GM18907 (cell line): ENCODE data around the gene INSRR.

ENCODE experiments used
- ATAC-seq: cut with Tn5 transposase; IDR thresholded peaks from one replicate; pipeline ENCODE4 v1.9.1; 2021; ENCODE audit warnings: mild to moderate bottlenecking, moderate library complexity; ENCODE audit not compliant: unreplicated experiment

Gene INSRR

DNA sequence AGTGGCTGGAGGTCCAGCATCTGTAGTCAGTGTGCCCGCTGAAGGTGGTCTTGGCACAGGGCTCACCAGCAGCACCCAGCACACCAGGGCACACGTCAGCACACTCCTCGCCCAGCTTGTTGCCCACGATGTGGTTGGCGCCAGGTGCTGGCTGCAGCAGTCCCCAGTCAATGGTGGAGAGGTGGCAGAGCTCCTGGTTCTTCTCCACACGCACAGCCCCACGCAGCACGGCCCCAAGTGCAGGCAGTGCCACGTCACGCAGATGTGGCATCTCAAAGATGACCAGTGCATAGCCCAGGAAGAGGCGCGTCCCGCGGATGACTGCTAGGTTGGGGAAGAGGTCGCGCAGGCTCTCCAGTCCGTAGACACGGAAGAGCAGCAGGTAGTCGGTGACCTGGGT lies 5.2 kb downstream of the INSRR start:
- no peak for ATAC-seq

DNA sequence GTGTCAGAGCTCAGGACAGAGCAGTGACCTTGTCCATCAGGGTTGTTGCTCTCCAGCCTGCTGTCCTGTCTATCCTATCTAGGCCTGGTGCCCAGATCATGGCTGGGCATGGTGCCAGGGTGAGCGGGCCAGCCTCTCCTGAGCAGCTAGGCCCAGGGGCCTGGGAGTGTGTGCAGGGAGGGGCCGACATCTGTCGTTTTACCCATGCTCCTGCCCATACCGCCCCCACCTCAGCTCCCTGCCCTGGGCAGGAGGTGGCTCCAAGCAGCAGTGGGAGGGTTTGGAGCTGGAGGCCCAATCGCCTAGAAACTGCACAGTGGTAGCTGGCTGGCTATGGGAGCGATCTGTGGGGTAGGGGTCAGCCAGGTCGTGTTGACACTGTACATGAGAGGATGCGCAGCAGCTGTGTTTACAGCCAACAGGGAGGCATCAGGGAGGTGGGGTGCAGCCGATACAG lies 6.5 kb downstream of the INSRR start:
- no peak for ATAC-seq

DNA sequence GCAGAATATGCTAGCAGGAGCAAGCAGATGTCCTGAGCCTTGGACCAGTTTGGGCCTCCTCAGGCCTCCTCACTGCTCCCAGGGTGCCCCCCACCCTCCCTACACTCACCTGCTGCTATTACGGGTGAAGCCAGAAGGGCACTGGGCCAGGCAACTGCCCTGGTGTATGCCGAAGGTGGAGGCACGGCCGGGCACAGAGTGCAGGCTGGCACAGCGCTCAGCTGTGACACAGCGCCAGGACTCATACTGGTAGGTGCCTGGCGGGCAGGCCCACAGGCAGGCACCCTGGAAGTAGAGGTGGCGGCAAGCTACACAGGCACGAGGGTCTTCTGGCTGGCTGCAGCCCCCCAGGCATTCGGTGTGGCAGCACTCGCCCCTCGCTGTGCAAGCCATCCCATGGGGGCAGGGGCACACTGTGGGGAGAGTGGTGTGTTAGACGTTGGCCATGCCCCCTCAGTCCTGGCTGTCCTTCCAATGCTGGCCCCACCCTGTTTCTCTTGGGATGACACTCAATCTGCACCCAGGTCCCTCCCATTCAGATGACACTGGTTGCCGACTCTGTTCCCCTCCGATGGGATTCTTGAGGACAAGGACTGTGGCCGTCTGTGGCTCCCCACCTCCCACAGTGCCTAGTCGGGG lies 7.0 kb downstream of the INSRR start:
- ATAC-seq = no peak

DNA sequence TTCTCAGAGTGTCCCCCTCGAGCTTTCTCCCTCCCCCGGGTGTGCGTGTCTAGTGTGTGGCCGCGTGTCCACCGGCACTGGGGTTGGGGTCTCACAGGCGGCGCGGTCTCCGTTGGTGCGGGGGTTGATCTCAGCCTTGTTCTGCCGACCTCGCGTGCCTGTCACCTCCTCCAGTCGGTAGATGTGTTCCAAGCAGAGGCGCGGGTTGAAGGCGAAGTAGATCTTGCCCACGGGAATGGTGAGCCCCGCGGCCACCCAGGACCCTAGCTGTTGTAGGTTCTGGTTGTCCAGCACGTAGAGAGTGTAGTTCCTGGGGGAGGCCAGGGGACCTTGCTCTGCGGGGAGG lies 9.8 kb downstream of the INSRR start:
- no peak for ATAC-seq

DNA sequence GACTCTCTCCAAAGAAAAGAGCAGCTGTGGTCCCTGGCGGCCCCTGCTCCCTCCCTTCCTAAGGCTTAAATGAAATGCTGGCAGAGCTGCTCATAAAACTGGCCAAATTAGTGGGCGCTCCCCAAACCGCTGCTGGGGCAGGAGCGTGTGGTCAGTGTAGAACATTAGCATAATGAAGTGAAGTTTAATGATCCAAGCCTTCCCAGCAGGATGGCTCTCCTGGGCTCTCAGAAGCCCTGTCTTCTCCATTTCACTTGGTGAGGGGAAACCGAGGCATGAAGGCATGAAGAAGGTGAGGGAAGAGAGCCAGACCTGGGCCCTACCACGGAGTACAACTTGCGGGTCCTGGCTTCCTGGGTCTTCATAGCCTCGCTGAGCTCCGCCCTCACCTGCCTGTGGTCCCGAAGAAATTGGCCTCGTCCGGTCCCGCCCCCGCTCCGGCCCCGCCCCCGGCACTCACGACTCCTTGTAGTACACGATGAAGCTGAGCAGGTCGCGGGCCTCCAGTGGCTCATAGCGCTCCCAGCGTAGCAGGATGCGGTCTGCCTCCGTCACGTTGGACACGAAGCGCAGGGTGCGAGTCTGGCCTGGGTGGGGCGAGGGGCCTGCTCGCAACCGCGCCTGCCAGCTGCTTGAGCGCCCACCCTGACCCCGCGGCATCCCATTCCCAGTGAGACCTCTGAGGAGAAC lies 10.3 kb downstream of the INSRR start:
- no peak for ATAC-seq

DNA sequence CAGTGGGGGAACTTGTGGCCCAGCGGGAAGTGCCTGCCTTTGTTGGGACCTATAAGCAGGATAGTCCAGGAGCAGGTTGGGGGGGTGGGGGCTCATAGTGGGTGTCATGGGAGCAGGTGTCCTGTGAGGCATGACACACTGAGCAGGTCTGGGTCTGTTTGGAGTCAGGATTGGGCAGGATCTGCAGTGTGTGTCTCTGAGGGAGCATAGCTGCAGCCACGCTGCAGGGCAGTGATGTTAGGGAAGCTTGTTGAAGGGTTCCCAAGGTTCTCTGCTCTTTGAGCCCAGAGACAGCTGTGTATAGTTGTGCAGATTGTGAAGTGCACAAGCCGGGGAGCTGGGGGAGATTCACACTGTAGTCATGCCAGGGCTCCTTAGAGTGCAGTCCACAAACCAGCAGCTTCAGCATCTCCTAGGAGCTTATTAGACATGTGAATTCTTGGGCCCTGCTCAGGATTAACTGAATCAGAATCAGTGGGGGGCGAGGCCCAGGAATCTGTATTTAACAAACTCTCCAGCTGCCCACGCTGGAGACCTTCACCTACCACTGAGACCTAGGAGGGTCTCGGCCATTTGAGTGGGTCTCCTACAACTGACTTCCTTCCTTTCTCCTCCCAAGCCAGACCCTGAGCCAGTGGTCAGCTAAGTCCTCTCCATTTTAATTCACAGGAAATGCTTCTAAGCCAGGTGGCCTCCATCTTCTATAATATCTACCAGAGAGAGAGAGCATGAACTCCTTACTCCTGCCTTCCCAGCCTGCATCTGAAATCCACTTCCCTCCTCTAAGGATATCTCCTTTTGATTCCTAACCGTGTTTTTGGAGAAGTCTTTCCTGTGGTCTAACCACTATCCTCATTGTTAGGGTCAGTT lies 11.1 kb downstream of the INSRR start:
- ATAC-seq = no peak

DNA sequence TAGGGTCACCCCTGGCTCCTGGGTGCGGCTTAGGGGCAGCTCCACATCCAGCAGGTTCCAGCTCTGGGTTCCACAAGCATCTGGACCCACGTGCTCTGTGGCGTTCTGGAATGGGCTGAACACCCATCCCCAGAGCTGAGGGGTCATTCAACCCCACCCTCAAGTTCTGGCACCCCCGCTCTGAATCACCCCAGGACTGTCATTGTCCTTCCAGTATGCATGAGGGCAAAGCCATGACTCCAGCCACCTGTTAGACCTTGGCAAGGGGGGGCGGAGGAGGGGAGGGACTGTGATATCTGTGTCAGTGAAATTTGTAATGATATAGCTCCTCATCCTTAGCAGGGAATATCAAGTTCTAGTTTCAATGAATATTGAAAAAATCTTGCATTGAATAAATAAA lies 12.3 kb downstream of the INSRR start:
- no peak for ATAC-seq

DNA sequence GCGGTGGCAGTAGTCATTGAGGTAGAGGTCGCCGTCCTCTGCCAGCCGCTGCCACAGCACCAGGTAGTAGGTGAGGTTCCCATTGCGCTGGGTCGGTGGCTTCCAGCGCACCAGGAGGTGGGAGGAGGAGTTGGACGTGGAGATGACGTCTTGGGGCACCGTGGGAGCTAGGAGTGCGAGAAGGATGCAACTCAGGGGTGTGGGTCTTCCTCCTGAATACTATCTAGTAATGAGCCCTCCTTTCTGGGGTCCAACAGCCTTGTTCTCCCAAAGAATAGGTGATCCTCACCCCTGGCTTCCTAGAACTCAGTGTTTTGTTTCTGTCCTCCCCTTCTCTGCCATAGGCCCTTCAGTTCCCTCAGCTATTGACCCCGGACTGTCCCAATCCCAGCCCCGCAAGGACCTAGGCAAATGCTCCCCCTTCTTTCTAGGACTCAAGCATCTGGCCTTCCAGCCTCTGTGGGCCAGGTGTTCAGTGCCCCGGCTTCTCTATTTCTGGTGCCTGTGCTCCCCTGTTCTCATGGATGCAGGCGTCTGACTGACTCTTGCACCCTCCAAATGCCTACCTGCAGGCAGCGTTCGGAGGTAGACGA lies 12.9 kb downstream of the INSRR start:
- no peak for ATAC-seq

DNA sequence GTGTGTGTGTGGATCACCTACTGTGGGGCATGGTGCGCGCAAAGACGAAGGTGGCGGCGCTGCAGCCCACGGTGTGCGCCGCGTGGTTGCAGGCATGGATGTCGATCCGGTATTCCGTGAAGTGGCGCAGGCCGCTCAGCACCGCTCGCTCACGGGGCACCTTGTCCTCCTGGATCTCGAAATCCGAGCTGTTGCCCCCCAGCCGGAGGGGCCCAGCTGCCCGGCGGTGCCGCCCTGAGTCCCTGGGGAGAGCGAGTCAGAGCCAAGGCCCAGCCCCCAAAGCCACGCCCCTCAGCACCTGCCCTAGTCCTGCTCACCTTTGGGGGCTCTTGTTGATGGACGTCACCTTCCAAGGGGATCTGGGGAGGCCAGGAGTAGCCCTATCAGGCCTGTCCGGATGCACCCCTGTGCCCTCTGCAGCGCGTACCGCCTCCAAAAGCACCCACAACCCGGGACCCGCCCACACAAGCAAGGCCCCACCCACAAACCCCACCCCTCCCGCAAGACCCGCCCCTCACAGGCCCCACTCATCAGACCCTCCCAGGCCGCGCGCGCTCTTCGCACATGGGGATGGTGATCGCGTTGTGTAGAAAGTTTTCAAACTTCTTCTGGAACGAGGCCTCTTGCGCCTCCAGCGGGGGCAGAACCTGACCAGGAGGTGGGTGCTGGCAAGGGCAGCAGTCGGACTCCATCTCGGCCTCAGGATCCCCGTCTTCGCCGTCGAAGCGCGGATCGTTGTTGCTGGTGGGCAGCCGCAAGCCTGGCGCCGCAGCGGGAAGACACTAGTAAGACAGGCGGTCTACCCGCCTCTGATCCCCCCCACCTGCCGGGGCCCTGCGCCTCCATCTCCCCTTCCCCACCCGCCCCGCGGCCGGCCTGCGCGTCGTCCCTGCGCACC lies 13.6 kb downstream of the INSRR start:
- ATAC-seq = no peak

DNA sequence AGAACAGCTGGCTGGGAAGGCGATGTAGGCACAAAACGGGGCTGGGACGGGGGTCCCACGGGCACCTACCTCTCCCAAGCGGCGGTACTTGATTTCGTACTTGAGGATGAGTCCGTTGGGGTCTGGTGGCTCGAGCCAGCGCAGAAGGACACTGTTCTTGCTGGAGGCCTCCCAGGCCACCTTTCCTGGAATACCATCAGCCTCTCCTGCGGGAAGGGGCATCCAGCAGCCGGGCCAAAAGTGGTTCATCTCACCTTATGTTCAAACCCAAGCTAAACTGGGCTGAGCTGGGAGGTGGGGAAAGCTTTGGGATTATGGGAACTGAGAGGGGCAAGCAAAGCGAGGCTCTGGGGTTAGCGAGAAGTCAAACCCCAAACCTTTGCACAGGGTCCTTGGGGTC lies 14.3 kb downstream of the INSRR start:
- no peak for ATAC-seq

DNA sequence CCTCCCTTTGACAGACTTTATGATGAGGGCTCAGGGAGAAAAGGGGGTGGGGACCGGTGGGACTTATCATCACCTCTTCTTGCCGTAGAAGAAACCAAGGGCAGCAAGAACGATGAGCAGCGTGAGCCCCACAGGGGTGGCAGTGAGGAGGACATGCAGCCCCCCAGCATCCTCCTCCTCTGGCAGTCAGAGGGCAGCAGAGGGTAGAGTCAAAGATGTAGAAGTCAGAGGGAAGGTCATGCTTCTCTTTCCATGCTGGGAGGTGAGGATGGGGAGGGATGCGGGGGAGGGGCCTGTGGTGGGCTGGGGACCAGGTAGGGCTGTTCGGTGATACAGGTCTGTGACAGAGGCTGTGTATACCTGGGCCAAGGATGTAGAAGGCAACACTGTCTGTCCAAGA lies 14.8 kb downstream of the INSRR start:
- no peak for ATAC-seq

DNA sequence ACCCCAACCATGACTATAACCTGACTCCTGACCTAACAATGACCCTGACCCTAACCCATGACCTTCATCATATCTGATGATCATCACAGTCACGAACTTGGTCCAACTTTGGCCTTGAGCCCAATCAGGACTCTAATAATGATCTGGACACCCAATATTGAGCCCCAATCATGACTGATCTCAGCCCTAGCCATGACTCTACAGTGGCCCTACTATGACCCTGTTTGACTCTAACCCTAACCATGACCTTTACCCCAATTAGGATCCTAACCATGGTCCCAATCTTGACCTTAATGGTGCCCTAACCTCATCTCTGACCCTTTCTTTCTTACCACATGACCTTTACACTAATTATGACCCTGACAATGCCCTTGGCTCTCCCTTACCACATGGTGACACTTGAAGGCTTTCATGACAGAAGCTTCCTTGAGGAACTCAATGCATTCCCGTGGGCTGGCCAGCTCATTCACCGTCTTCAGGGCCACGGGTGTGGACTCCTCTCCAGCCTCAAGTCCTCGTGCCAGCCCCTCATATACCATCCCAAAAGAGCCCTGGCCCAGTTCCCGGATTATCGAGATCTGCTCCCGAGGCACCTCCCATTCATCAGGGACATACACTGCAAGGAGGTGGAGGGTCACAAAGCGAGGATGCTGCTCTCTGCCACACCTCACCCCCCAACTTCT lies 16.2 kb downstream of the INSRR start:
- no peak for ATAC-seq

DNA sequence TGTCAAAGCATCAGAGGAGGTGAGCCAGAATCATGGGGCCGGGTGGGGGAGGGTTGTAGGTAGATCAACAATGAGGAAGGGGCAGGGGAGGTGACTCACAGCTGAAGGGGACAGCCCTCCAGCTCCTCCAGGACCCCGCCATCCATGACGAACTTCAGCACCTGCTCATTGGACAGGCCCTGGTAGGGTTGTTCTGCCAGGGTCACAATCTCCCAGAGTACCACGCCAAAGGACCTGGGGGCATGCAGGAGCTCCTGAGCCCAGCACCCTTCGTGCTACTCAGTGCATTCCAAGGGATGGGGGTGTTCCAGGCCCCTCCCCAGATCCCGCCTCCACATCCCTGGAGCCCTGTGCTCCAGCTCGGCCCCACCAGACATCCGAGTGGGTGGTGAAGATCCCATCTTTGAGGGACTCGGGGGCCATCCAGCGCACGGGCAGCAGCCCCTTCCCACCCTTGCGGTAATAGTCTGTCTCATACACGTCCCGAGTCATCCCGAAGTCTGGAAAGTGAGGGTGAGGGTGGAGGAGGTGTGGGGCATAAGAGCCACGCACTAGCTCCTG lies 17.5 kb downstream of the INSRR start:
- no peak for ATAC-seq

DNA sequence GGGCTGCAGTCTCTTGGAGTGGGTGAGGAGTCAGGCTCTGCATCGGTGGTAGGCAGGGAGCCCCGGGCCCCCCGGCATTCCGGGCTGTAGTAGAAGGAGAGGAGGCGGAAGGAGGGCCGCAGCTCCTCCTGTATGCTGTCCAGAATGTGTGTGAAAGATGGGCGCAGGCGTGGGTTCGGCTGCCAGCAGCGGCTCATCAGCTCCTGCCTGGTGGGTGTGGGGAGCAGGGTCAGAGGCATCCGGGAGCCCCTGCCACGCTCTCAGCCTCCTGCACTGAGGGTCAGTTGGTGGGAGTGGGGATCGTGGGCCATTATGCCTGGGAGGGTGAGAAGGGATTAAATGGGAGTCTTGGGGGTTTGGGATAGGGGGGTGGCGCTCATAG lies 18.0 kb downstream of the INSRR start:
- ATAC-seq = no peak

DNA sequence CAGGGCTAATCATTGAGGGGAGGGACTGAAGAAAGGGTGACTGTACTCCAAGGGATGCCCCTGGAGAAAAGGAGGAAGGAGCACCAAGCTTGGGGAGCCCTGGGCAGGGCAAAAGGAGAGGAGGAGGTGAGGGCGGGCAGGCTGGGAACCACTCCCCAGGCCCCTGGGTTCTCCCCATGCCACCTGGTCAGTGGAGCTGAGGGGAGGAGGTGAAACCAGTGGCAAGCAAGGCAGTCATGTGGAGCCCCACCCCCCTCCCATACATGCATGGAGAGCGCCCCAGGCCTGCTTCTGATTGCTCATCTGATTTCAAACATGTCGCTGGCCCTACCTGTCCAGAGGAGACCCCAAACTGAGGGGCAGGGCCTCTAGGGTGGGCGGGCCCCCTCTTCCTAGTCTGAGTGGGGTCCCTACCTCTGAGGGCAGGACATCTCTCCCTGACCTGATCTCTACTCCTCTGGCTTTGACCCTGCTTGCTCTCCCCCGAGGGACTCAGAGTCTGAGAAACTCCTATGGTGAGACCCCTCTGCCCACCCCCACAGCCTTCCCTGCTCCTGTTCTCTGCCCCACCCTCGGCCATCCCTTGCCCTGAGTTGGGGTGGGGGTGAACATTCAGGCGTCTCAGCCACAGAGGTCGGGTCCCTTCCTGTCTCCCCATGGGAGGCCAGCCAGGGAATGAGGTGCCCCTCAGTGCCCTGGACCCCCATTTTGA lies 18.6 kb downstream of the INSRR start:
- ATAC-seq = no peak

DNA sequence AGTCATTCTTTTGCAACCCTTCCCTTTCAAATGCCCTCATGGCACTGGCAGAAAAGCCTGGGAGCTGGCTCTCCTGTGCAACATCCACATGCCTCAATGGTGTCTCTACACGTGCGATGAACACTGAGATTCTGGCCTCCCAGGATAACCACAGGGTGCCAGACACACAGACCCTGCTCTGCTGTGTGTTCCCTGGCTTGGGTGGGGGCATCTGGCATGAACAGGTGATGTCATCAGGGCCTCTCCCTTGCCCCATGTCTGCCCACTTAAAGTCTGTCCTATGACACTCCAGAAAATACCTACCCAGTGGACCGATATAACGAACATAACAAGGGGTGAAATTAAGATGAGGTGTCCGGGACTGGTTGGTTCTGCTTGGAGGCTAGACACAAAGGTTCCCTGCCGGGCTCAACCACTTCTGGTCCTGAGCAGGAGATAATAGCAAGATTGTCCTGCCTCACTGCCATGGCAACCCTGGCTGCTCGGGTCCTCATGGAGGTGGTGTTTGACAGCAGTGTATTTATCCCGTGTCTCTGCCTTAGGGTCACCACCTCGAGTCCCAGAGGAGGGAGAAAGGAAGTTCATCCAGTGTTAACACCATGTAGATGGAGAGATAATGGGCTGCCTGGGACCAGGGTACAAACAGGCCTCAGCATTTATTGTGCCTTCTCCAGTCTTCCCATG lies 19.3 kb downstream of the INSRR start:
- no peak for ATAC-seq

DNA sequence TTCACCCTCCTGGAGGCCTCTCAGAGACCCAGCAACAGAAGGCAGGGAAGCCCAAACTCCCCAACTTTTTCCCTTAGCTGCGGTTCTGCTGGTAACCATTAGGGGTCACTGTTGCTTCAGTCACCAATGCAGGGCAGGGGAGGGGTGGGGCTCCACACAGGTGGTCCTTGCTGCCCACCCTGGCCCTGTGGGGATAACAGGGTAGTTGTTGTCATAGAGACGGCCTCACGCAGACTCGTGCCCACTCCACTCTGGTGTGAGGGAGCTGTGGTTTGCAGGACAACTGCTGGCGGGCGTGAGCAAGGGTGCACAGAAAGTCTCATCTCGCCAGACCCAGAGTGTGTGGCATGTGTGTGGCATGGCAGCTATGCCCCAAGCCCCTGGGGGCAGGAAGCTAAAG lies 19.9 kb downstream of the INSRR start:
- no peak for ATAC-seq

DNA sequence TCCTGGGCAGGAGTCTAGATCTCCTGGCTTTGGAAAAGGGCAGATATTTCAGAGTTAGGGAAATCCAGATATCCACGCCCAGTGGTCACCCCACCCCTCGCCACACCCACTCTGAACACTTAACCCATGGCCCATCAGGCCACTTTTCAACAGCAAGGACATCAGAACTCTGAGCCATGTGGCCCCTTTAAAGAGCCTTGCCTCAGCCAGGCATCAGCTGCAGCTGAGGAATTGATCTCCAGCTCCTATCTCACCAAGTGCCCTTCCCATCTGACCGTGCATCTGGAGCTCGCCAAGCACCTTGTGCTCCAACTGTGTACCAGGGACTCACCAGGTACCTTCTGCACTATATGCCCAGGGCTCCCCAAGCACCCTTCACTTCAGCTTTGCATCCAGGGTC lies 22.0 kb downstream of the INSRR start:
- no peak for ATAC-seq
